ENCODE results near the gene HEXB. TPM values are rescaled to one million over a fixed set of nuclear protein-coding genes. Genes with fewer than 3 reads are reported as not detected.
"Not testable (repeated sequence)": the region's sequence is repeated elsewhere in the genome, so short reads cannot be mapped to it uniquely, and the experiment has no call there.

The HEXB gene
- total RNA-seq, 1 donor from 2014 or later: 168 TPM

GRCh38 chr5:74725331-74725730 is 40.3 kb downstream of the HEXB start:
- DNase-seq (ENCODE audit: low spot score): no peak

- DNase-seq (ENCODE audit: low spot score): no peak
Observed at GRCh38 chr5:74736759-74737158, 51.7 kb downstream of the HEXB start.

GRCh38 chr5:74738406-74738805 is 53.4 kb downstream of the HEXB start:
- no peak for DNase-seq (ENCODE audit: low spot score)

- DNase-seq (ENCODE audit: low spot score): not testable (repeated sequence)
Observed at GRCh38 chr5:74748742-74749141, 63.7 kb downstream of the HEXB start.

- DNase-seq (ENCODE audit: low spot score): no peak
Observed at GRCh38 chr5:74761241-74761640, 76.2 kb downstream of the HEXB start.

GRCh38 chr5:74762599-74762998 is 77.6 kb downstream of the HEXB start:
- no peak for DNase-seq (ENCODE audit: low spot score)

- no peak for DNase-seq (ENCODE audit: low spot score)
Observed at GRCh38 chr5:74763504-74763903, 78.5 kb downstream of the HEXB start.

GRCh38 chr5:74765201-74765600 is 80.2 kb downstream of the HEXB start:
- DNase-seq (ENCODE audit: low spot score): no peak

- DNase-seq (ENCODE audit: low spot score): no peak
Observed at GRCh38 chr5:74765929-74766328, 80.9 kb downstream of the HEXB start.

GRCh38 chr5:74766418-74766848 is 81.4 kb downstream of the HEXB start:
- no peak for DNase-seq (ENCODE audit: low spot score)

GRCh38 chr5:74766849-74767578 is 82.0 kb downstream of the HEXB start, which contains the start of the genes GFM2 and NSA2:
Gene GFM2 (minus strand): TSS chr5:74767117. CDS start chr5:74763742, 3,375 bp downstream.
Gene NSA2 (plus strand): TSS chr5:74767249. CDS start chr5:74767361, 112 bp downstream.
- DNase-seq (ENCODE audit: low spot score): peak; percentile 94

GRCh38 chr5:74767579-74767913 is 82.5 kb downstream of the HEXB start:
- DNase-seq (ENCODE audit: low spot score): no peak

Other genes with a start within 250 kb of the HEXB start
- gene ENC1, start 44.5 kb upstream of the HEXB start, total RNA-seq: 11.9 TPM
- 10.8 TPM for gene GFM2, start 81.9 kb downstream of the HEXB start, total RNA-seq
- gene NSA2, start 82.0 kb downstream of the HEXB start, total RNA-seq: 68.6 TPM
- gene FAM169A, start 181.2 kb downstream of the HEXB start, total RNA-seq: 0.16 TPM